Measurements from ENCODE around the gene LIPG. TPM values are rescaled to one million over a fixed set of nuclear protein-coding genes. Genes with fewer than 3 reads are reported as not detected.

Gene LIPG
- total and polyA plus RNA-seq, 2 experiments from 2014 or later: 43.4 to 85.2 TPM

DNA sequence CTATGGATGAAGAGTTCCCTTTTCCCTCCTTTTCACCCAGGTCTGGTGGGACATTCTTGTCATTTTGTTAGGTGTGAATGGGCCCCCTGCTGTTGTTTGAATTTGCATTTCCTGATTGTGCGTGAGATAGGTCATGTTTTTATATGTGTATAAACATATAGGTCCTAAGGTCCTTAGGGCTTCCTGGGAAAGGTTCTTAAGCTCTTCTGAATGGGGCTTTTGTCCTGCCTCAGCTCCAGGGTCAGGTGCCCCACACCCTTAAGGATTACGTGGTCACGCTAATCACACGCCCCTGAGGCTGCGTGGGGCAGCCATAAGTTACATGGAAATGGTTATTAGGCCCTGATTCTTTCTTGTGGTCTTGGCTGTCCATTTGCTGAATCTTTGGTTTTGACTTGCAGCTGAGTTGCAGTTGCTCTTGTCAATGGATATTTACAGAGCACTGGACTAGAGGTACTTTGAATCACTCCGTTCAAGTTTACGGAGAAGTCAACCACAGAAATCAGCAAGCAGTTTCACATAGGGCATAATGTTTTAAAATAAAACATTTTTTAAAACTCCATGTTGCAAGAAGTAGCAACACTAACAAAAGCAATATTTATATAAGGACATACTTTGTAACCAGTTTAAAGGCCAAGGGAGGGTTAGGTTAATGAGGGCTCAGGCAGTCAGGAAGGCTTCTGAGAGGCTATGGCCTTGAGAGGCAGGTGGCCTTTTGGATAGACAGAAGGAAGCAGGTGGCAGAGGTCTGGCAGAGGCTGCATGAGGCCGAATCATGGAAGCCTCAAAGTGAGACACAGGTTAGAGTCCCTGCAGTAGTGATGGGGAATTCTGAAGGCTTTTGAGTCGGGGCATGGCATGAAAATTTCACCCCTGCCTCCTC lies 24.2 kb downstream of the LIPG start:
- no peaks in the 10 kb centered on the region for H3K9me3 ChIP-seq (ENCODE audit: low read depth)
- 84% methylated on average over 9 of the region's 9 CpGs for WGBS (ENCODE audit: low lambda C conversion rate, missing lambda C conversion rate)
- DNase-seq (ENCODE audit: low spot score): no peak
- H3K4me3 ChIP-seq: no peak overlapping the region
- peak overlapping the region; percentile 11 for H3K27ac ChIP-seq
- H3K79me2 ChIP-seq: no peaks in the 10 kb centered on the region
- TF ChIP-seq EZH2phosphoT487 (IDR thresholded peaks at IDR 0.05; ENCODE audit: low read depth, severe bottlenecking, unreplicated experiment) (no peak), EZH2 (IDR thresholded peaks at IDR 0.05; ENCODE audit: borderline replicate concordance) (no peak)
- TF ChIP-seq, protein P1, sequence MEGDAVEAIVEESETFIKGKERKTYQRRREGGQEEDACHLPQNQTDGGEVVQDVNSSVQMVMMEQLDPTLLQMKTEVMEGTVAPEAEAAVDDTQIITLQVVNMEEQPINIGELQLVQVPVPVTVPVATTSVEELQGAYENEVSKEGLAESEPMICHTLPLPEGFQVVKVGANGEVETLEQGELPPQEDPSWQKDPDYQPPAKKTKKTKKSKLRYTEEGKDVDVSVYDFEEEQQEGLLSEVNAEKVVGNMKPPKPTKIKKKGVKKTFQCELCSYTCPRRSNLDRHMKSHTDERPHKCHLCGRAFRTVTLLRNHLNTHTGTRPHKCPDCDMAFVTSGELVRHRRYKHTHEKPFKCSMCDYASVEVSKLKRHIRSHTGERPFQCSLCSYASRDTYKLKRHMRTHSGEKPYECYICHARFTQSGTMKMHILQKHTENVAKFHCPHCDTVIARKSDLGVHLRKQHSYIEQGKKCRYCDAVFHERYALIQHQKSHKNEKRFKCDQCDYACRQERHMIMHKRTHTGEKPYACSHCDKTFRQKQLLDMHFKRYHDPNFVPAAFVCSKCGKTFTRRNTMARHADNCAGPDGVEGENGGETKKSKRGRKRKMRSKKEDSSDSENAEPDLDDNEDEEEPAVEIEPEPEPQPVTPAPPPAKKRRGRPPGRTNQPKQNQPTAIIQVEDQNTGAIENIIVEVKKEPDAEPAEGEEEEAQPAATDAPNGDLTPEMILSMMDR (IDR thresholded peaks at IDR 0.05; ENCODE audit: poor library complexity): no peak
- no peaks in the 10 kb centered on the region for H3K27me3 ChIP-seq
- no peak overlapping the region for H2AFZ ChIP-seq
- no peaks in the 10 kb centered on the region for H3K36me3 ChIP-seq (replicated peaks; ENCODE audit: insufficient read depth, low read depth)
- H3K4me2 ChIP-seq: no peak overlapping the region
- H4K20me1 ChIP-seq (ENCODE audit: insufficient read depth, poor library complexity, severe bottlenecking): no peaks in the 10 kb centered on the region
- H3K4me1 ChIP-seq (ENCODE audit: insufficient read depth): peaks cover 6% of the 10 kb centered on the region
- H3K9me2 ChIP-seq (replicated peaks; ENCODE audit: insufficient read depth): no peaks in the 10 kb centered on the region

DNA sequence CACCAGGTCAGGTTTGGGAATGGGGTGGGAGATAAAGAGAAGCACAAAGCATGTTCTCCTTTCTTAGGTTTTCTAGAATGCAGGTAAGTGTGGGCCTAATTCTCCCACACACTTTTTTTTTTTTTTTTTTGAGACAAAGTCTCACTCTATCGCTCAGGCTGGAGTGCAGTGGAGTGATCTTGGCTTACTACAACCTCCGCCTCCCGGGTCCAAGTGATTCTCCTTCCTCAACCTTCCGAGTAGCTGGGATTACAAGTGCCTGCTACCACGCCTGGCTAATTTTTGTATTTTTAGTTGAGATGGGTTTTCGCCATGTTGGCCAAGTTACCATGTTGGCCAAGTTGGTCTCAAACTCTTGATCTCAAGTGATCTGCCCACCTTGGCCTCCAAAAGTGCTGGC lies 26.3 kb downstream of the LIPG start:
- Histone ChIP-seq H3K36me3 (replicated peaks; ENCODE audit: insufficient read depth, low read depth) (no peaks in the 10 kb centered on the region), H3K4me3 (no peak overlapping the region), H3K79me2 (no peaks in the 10 kb centered on the region), H3K4me2 (no peak overlapping the region), H2AFZ (no peak overlapping the region), H3K9me2 (replicated peaks; ENCODE audit: insufficient read depth) (no peaks in the 10 kb centered on the region), H3K27me3 (no peaks in the 10 kb centered on the region), H4K20me1 (ENCODE audit: insufficient read depth, poor library complexity, severe bottlenecking) (no peaks in the 10 kb centered on the region), H3K27ac (no peak overlapping the region), H3K4me1 (ENCODE audit: insufficient read depth) (peaks cover 11% of the 10 kb centered on the region), H3K9me3 (ENCODE audit: low read depth) (no peaks in the 10 kb centered on the region)
- WGBS (ENCODE audit: low lambda C conversion rate, missing lambda C conversion rate): 92% methylated on average over 6 of the region's 6 CpGs
- TF ChIP-seq, protein P1 (IDR thresholded peaks at IDR 0.05; ENCODE audit: poor library complexity): no peak
- TF ChIP-seq EZH2phosphoT487 (IDR thresholded peaks at IDR 0.05; ENCODE audit: low read depth, severe bottlenecking, unreplicated experiment): no peak
- no peak for TF ChIP-seq EZH2 (IDR thresholded peaks at IDR 0.05; ENCODE audit: borderline replicate concordance)
- DNase-seq (ENCODE audit: low spot score): no peak

GRCh38 chr18:49588971-49589370 lies 27.1 kb downstream of the LIPG start:
- Histone ChIP-seq H3K9me2 (replicated peaks; ENCODE audit: insufficient read depth) (no peaks in the 10 kb centered on the region), H3K9me3 (ENCODE audit: low read depth) (no peaks in the 10 kb centered on the region), H3K4me3 (no peak overlapping the region), H3K27me3 (no peaks in the 10 kb centered on the region), H3K79me2 (no peaks in the 10 kb centered on the region), H4K20me1 (ENCODE audit: insufficient read depth, poor library complexity, severe bottlenecking) (no peaks in the 10 kb centered on the region), H3K27ac (no peak overlapping the region), H3K4me2 (no peak overlapping the region), H2AFZ (no peak overlapping the region), H3K4me1 (ENCODE audit: insufficient read depth) (peaks cover 11% of the 10 kb centered on the region), H3K36me3 (replicated peaks; ENCODE audit: insufficient read depth, low read depth) (no peaks in the 10 kb centered on the region)
- TF ChIP-seq EZH2 (IDR thresholded peaks at IDR 0.05; ENCODE audit: borderline replicate concordance) (no peak), EZH2phosphoT487 (IDR thresholded peaks at IDR 0.05; ENCODE audit: low read depth, severe bottlenecking, unreplicated experiment) (no peak)
- TF ChIP-seq, protein P1 (IDR thresholded peaks at IDR 0.05; ENCODE audit: poor library complexity): no peak
- 91% methylated on average over 12 of the region's 12 CpGs for WGBS (ENCODE audit: low lambda C conversion rate, missing lambda C conversion rate)
- no peak for DNase-seq (ENCODE audit: low spot score)
